Measurements from ENCODE around the gene TBC1D10B.

TBC1D10B gene

GRCh38 chr16:30395155-30395991 lies 25.1 kb upstream of the TBC1D10B start, which contains the start of gene ZNF48:
Gene ZNF48 (plus strand): TSS chr16:30395420. CDS start chr16:30395795, 375 bp downstream.
- peak within 1 kb of the TSS; percentile 93 for H3K4me3 ChIP-seq (ENCODE audit: low read length)
- no peaks in the 10 kb centered on the region for H3K36me3 ChIP-seq (replicated peaks; ENCODE audit: low read depth, low read length)
- peak within 1 kb of the TSS; percentile 88 for H3K9ac ChIP-seq (ENCODE audit: low read length)
- peaks cover 8% of the 10 kb centered on the region for H3K79me2 ChIP-seq (ENCODE audit: low read length)
- H3K9me3 ChIP-seq (ENCODE audit: insufficient read depth, low read length): no peaks in the 10 kb centered on the region
- no peaks in the 10 kb centered on the region for H3K27me3 ChIP-seq (ENCODE audit: low read depth, low read length)
- H3K4me1 ChIP-seq (ENCODE audit: low read length): peaks cover 15% of the 10 kb centered on the region
- H4K20me1 ChIP-seq (ENCODE audit: insufficient read depth, low read length): no peaks in the 10 kb centered on the region
- peak within 1 kb of the TSS; percentile 98 for H3K4me2 ChIP-seq (ENCODE audit: low read length)
- TF ChIP-seq EZH2phosphoT487 (IDR thresholded peaks at IDR 0.05; ENCODE audit: low read depth): no peak
- TF ChIP-seq CTCF (IDR thresholded peaks at IDR 0.05; ENCODE audit: low read depth, low read length): peak; percentile 25
- H2AFZ ChIP-seq (ENCODE audit: low read depth, low read length): peak within 1 kb of the TSS; percentile 73
- H3K27ac ChIP-seq (ENCODE audit: low read length): peak within 1 kb of the TSS; percentile 39

- no peaks in the 10 kb centered on the region for H3K36me3 ChIP-seq (replicated peaks; ENCODE audit: low read depth, low read length)
- H4K20me1 ChIP-seq (ENCODE audit: insufficient read depth, low read length): no peaks in the 10 kb centered on the region
- H3K79me2 ChIP-seq (ENCODE audit: low read length): peaks cover 8% of the 10 kb centered on the region
- peaks cover 11% of the 10 kb centered on the region for H3K4me1 ChIP-seq (ENCODE audit: low read length)
- no peaks in the 10 kb centered on the region for H3K9me3 ChIP-seq (ENCODE audit: insufficient read depth, low read length)
- peak overlapping the region; percentile 93 for H3K4me3 ChIP-seq (ENCODE audit: low read length)
- peak overlapping the region; percentile 39 for H3K27ac ChIP-seq (ENCODE audit: low read length)
- H3K27me3 ChIP-seq (ENCODE audit: low read depth, low read length): no peaks in the 10 kb centered on the region
- H2AFZ ChIP-seq (ENCODE audit: low read depth, low read length): peak overlapping the region; percentile 73
- TF ChIP-seq EZH2phosphoT487 (IDR thresholded peaks at IDR 0.05; ENCODE audit: low read depth): no peak
- TF ChIP-seq CTCF (IDR thresholded peaks at IDR 0.05; ENCODE audit: low read depth, low read length): no peak
- peak overlapping the region; percentile 89 for H3K4me2 ChIP-seq (ENCODE audit: low read length)
- peak overlapping the region; percentile 88 for H3K9ac ChIP-seq (ENCODE audit: low read length)
Measured at GRCh38 chr16:30394592-30395154, 24.4 kb upstream of the TBC1D10B start.

- H3K4me2 ChIP-seq (ENCODE audit: low read length): peak overlapping the region; percentile 92
- no peak overlapping the region for H3K9ac ChIP-seq (ENCODE audit: low read length)
Measured at GRCh38 chr16:30383521-30383920, 13.2 kb upstream of the TBC1D10B start.

More at GRCh38 chr16:30383521-30383920, 13.2 kb upstream of the TBC1D10B start:
- Histone ChIP-seq H3K27me3 (ENCODE audit: low read depth, low read length) (no peaks in the 10 kb centered on the region), H3K9me3 (ENCODE audit: insufficient read depth, low read length) (no peaks in the 10 kb centered on the region), H3K4me1 (ENCODE audit: low read length) (peaks cover 28% of the 10 kb centered on the region), H2AFZ (ENCODE audit: low read depth, low read length) (no peak overlapping the region), H3K79me2 (ENCODE audit: low read length) (peaks cover 21% of the 10 kb centered on the region), H3K27ac (ENCODE audit: low read length) (peak overlapping the region; percentile 68; the same call in 1 of the 2 replicates), H3K36me3 (replicated peaks; ENCODE audit: low read depth, low read length) (peaks cover 5% of the 10 kb centered on the region), H4K20me1 (ENCODE audit: insufficient read depth, low read length) (no peaks in the 10 kb centered on the region), H3K4me3 (ENCODE audit: low read length) (peak overlapping the region; percentile 87)
- no peak for TF ChIP-seq CTCF (IDR thresholded peaks at IDR 0.05; ENCODE audit: low read depth, low read length)
- TF ChIP-seq EZH2phosphoT487 (IDR thresholded peaks at IDR 0.05; ENCODE audit: low read depth): no peak

All from OCI-LY3 (cell line).